ENCODE data around the gene NFIB.

Gene NFIB

DNA sequence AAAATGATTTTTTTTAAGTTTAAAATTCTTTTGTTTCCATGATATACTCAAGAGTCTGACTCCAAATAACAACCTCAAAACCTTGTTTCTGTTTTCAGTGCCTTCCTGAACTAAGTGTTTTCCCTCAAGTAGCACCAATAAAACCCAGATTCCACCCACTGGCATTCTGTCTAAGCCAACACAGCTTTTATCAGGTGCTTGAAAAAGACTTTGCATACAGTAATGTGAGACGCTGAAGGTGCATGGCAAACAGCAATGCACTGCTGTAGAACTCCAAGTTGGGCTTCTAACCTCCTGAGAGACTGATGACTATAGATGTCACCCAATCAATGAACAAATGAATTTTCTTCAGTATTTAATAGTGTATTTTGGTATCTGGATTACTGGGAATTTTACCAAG, 95.7 kb downstream of the NFIB start:
- DNase-seq (ENCODE audit: low read depth in 2 of 2, low spot score in 1 of 2), result no peak

- no peak for DNase-seq (ENCODE audit: low read depth in 2 of 2, low spot score in 1 of 2)
These were observed 97.2 kb downstream of the NFIB start for GRCh38 chr9:14216612-14217194.

- no peak for DNase-seq (ENCODE audit: low read depth in 2 of 2, low spot score in 1 of 2)
These were observed 98.3 kb downstream of the NFIB start for GRCh38 chr9:14215614-14216013.

DNA sequence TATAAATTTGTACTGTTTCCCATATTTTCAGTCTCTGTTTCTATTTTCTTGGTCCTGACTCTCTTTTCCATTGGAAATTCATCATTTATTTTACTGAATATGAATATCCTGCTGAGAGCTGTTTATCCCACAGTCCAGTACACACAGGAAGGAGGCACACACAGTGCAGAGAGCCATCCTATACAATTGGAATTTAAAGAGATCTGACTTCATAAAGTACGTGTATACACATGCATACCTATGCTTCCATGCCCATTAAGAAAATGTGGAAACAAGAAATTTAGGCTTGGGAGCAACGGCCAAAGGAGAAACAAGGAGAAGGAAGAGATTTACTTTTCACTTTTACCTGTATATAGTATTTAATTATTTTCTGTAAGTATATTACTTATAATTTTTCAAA, 99.2 kb downstream of the NFIB start:
- no peak for DNase-seq (ENCODE audit: low read depth in 2 of 2, low spot score in 1 of 2)

GRCh38 chr9:14214065-14214684, 99.8 kb downstream of the NFIB start:
- no peak for DNase-seq (ENCODE audit: low read depth in 2 of 2, low spot score in 1 of 2)

DNA sequence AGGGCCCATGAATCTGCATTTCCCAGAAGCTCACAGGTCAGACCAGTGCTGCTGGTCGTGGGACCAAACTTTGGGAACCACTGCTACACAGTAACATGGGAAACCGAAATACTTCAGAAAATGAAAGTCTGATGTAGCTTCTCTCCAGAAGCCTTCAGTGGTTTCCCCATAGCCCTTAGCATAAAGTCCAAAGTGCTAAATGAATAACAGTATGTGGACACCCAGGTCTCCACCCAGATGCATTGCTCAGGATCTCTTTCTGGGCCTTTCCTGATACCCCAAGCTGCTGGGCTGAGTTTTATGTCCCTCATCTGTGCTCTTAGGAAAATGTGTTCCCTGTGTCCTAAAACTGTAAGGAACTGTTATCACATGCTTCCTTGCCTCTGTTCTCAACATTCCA, 100.4 kb downstream of the NFIB start:
- no peak for DNase-seq (ENCODE audit: low read depth in 2 of 2, low spot score in 1 of 2)

- no peak for DNase-seq (ENCODE audit: low read depth in 2 of 2, low spot score in 1 of 2)
These were observed 101.1 kb downstream of the NFIB start for GRCh38 chr9:14212697-14213420.

DNA sequence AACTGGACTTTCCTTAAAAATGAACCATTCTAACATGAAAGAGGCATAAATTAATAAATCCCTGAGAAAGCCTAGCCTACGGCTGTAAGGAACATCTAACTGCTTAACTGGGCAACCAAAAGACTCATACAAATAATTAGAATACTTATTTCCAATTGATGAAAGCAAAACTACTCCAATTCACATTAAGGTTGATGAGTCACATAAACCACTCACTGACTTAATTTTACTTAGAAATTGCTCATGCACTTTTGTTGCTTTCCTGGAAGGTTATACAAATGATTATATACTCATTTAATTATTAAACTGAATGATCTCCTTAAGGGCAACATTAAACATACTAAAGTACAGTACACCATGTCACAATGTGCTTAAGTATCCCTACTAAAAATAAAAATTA, 101.9 kb downstream of the NFIB start:
- DNase-seq (ENCODE audit: low read depth in 2 of 2, low spot score in 1 of 2), result no peak

GRCh38 chr9:14211564-14211963, 102.4 kb downstream of the NFIB start:
- no peak for DNase-seq (ENCODE audit: low read depth in 2 of 2, low spot score in 1 of 2)

- DNase-seq (ENCODE audit: low read depth in 2 of 2, low spot score in 1 of 2), result no peak
These were observed 103.5 kb downstream of the NFIB start for GRCh38 chr9:14210428-14210827.

DNA sequence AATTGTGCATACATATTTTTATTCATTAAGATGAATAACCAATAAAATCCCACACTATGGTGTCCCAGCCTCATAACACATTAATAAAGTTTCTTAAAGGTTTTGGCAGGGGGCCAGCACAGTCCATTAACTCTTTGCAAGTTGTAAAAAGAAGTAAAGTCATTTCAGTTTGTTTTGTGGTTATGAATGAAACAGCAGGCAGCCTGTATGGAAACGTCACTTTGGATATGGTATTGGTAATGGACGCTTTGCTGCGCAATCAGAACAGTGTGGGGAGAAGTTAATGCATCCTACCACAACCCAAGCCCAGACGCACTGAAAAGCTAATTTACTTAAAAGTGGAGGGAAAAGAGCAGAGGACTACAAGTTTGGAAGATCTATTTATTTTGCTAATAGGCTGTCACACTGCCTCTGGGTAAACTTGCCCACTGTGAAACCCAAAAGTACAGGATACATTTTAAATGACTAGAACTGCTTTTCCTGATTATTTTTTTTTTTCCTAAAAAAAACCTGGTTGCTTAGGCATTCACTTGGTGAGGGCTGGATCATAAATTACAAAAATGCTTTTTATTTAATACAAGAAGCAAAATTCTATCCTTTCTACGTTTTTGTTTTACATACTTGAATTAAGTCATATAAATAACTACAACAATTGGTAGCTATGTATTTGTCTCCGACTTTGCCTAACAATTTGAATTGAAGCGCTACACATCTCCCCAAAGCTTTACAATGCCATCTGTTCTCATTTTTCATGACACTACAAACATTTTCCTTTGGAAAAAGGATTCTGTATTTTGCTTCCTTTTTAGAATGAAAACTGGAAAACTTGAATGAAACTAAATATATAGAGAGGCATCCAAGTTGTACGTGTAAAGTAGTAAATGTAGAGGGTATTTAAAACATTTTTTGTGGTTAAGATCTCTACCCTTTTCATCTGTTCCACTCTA, 104.3 kb downstream of the NFIB start:
- DNase-seq (ENCODE audit: low read depth in 2 of 2, low spot score in 1 of 2), result no peak

GRCh38 chr9:14207352-14207995, 106.5 kb downstream of the NFIB start:
- DNase-seq (ENCODE audit: low read depth in 2 of 2, low spot score in 1 of 2), result no peak

GRCh38 chr9:14205463-14205862, 108.5 kb downstream of the NFIB start:
- DNase-seq (ENCODE audit: low read depth in 2 of 2, low spot score in 1 of 2), result no peak

- DNase-seq (ENCODE audit: low read depth in 2 of 2, low spot score in 1 of 2), result no peak
These were observed 110.4 kb downstream of the NFIB start for GRCh38 chr9:14203356-14204056.

DNA sequence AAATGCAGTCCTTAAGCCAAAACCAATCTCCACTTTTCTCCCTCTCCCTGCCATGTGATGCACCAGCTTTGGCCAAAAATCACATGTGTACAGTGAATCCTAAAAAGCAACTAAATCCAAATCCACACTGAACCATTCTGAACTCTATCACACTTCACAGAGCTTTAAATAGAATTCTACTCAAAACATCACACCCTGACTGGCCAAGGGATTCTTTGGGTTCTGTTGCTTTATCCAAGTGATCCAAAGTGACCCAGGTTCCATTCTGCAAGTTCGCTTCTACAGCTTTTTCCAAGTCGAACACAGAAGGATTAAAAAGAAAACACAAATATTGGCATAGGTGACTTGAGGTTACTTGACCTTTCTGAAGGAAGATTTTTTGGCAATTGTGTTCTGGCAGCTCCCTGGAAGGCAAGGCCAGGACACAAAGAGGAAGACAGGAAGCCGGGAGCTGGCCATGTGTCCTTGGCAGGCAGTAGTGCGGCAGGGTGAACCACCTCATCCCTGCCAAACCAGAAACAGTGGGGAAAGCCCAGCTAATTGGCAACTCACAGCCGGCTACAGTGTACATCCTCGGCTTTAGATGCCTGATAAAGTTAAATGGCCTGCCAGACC, 115.0 kb downstream of the NFIB start:
- DNase-seq (ENCODE audit: low read depth in 2 of 2, low spot score in 1 of 2), result no peak

- no peak for DNase-seq (ENCODE audit: low read depth in 2 of 2, low spot score in 1 of 2)
These were observed 115.7 kb downstream of the NFIB start for GRCh38 chr9:14198047-14198840.

- DNase-seq (ENCODE audit: low read depth in 2 of 2, low spot score in 1 of 2), result no peak
These were observed 116.5 kb downstream of the NFIB start for GRCh38 chr9:14197325-14197858.

DNA sequence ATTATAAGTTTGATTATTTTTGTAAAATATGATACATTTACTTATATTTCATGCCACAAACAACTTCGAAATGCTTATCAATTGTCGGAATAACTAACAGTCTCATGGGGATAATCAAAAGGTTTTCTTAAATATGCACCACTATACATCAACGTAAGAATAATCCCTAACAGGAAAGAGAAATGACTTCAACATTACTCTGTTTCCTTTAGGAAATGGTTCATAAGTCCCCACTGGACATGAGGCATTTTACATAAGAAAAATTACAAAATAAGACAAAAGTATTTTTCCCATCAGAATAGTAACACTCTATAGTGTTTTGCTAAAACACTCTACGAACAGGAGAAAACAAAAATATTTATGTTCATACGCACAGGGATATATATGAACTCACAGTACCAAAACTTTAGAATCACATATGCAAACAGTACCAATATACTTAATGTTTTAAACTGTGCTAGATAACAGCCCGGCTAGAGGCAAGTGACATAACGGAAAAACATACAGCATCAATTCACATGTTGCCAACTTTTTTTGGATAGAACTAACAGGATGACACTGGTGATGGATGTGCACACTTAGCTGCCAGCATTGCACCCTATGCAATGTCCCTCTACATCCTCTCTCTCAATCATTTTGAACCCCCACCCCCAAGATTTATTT, 120.5 kb downstream of the NFIB start:
- DNase-seq (ENCODE audit: low read depth in 2 of 2, low spot score in 1 of 2), result no peak

Data from stimulated activated CD8-positive, alpha-beta memory T cell treated with anti-CD3 and anti-CD28 coated beads, Interleukin-4, amount 100 ng/mL, for 1 hour (primary cell).